Medulla oblongata (tissue), 1 donor: Measurements from ENCODE around the gene RUFY3.
"Not testable (repeated sequence)": the region's sequence is repeated elsewhere in the genome, so short reads cannot be mapped to it uniquely, and the experiment has no call there.

Experiments used
- DNase-seq: peaks from one replicate; pipeline ENCODE4 v3.0.0-alpha.2; 2015; ENCODE audit errors: extremely low spot score

The RUFY3 gene

DNA sequence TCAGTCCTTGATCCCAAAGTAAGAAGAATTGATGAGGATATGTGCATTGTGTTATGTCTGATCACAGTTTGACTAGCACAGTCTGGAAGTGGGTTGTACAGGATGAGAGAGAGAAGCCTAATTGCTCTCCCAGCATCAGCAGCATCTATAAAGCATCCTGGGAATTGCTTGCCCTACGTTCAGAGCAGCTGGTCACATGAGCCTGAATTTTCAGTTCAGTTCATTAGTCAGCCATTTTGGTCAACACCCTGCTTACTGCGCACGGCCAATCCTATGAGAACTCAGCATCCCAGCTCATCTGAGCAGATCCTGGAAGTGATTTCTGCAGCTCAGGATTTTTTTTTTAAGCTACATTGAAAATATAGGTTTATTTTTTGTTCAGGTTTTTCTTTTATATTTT, at the start of gene RUFY3:
RUFY3 (plus strand) TSS at position 218 of the 400 bp plus-strand sequence. CDS start 610 bp downstream, outside the sequence.
- DNase-seq, result peak; percentile 91

DNA sequence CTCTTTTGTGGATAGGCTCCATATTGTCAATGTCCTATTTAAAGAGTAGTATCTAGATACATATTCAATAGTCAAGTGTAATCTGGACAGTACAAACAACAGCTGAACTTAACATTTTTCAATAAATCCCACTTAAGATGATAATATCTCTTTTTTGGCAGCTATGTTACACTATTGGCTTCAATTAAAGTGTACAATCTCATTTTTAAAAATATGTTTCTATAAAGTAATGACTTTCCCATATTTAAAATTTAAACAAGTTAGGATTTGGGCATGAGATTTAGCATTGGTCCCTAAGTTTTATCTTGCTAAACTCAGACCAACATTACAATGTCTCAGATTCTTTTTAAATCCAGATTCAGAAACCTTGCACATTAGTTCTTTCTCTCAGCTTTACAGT, 47.6 kb upstream of the RUFY3 start:
- no peak for DNase-seq

DNA sequence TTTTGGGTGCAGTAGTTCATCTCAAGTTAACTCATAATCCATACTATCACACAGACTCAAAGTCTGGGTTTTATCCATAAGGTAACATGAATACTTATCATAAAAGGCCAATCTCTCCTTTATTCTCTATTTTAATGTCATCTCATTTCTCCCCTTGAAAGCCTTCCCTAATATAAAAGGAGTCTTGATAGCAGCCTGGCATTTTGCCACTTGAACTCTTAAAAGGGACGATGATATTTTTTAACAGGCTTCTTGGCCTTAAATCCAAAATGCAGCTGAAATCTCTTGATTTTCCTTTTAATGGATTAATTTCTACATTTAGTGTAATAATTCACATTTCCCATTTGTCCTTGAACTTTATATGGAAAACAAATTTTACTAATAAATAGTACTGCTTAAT, 47.0 kb upstream of the RUFY3 start:
- no peak for DNase-seq

GRCh38 chr4:70676554-70677090, 45.1 kb upstream of the RUFY3 start:
- DNase-seq, result no peak

- no peak for DNase-seq
These were observed 43.3 kb upstream of the RUFY3 start for GRCh38 chr4:70678383-70678999.

DNA sequence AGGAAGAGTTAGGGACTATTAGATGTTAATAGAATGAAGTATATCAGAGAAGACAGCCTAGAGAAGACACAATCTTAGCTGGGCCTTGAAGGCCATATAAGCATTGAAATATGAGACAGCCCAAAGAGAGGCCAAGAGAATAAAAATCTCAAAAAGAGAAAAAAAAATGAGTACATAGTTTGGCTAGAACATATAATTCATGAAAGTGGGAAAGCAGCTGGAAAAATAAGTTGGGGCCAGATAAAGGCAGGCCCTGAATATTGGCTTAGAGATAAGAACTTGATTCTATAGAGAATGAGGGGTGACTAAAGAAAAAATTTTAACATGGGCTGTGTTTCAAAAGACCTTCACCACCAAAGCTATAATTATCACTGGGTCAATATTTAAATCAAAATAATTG, 40.8 kb upstream of the RUFY3 start:
- no peak for DNase-seq

- DNase-seq, result no peak
These were observed 40.1 kb upstream of the RUFY3 start for GRCh38 chr4:70681704-70682103.

GRCh38 chr4:70682142-70682541, 39.6 kb upstream of the RUFY3 start:
- not testable (repeated sequence) for DNase-seq

DNA sequence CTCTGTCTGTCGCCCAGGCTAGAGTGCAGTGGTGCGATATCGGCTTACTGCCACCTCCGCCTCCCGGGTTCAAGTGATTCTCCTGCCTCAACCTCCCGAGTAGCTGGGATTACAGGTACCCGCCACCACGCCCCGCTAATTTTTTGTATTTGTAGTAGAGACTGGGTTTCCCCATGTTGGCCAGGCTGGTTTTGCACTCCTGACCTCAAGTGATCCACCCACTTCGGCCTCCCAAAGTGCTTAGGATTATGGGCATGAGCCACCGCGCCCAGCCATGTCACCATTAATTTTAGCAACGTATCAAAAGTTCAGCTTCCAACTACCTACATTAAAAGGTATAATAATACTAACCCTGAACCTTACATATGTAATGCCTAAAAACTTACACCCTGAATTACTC, 34.4 kb upstream of the RUFY3 start:
- DNase-seq, result no peak

- DNase-seq, result peak; percentile 100
These were observed 33.7 kb upstream of the RUFY3 start, which contains the start of gene UTP3 for GRCh38 chr4:70687821-70688794. Gene UTP3, plus strand, starts transcription at chr4:70688532. Its CDS starts 146 bp downstream, at chr4:70688678.

GRCh38 chr4:70688795-70689231, 33.0 kb upstream of the RUFY3 start:
- no peak for DNase-seq

DNA sequence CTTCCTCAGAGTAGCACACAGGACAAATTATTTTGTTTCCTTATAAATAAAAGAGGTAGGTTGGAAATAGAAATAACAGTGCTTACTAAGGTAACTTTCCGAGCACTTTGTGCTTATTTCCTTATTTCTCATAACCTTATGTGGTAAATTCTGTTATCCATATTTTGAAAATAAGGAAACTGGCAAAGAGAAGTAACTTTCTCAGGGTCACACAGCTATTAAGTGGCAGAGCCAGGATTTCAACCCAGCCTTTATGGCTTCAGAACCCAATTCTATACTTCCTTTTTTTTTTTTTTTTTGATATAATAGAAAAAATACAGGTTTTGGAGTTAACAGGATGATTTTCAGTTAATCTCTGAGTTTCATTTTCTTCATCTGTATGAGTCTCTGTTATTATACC, 30.1 kb upstream of the RUFY3 start:
- DNase-seq, result no peak

- not testable (repeated sequence) for DNase-seq
These were observed 27.1 kb upstream of the RUFY3 start for GRCh38 chr4:70694633-70695032.

DNA sequence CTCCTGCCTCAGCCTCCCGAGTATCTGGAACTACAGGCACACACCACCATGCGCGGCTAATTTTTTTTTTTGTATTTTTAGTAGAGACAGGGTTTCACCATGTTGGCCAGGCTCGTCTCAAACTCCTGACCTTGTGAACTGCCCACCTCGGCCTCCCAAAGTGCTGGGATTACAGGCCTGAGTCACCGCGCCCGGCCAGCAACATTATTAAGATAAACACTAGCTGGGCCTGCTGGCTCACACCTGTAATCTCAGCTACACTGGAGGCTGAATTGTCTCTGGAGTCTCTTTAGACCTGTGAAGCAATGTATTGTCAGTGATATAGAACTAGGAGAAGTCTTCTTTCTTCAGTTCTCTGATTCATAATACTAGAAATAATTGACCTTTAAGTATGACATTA, 23.3 kb upstream of the RUFY3 start:
- DNase-seq, result not testable (repeated sequence)

DNA sequence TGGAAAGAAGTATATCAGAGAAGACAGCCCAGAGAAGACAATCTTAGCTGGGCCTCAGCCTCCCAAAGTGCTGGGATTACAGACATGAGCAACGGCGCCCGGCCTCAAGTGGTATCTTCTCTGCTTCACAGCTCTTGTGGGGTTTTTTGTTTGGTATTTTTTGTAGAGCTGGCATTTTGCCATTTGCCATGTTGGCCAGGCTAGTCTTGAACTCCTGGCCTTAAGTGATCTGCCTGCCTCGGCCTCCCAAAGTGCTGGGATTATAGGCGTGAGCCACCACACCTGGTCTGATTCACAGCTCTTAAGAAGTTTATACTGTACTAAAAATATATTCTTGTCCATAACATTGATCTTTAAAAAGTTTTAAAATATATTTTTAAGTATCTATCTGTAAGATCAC, 21.1 kb upstream of the RUFY3 start:
- no peak for DNase-seq

GRCh38 chr4:70701271-70701670, 20.5 kb upstream of the RUFY3 start:
- no peak for DNase-seq

DNA sequence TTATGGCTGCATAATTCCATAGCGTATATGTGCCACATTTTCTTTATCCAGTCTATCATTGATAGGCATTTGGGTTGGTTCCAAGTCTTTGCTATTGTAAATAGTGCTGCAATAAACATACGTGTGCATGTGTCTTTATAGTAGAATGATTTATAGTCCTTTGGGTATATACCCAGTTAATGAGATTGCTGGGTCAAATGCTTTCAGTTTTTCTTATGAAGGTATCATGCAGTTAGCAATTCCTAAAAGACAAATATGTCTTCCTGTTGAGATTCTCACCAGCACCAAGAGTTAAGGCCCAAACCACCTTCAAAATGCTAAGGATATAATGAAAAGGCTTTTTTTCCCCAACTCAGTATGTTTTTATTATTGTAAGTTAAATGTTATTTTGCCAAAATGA, 19.2 kb upstream of the RUFY3 start:
- not testable (repeated sequence) for DNase-seq

- peak; percentile 65 for DNase-seq
These were observed 18.0 kb upstream of the RUFY3 start for GRCh38 chr4:70703619-70704214.

DNA sequence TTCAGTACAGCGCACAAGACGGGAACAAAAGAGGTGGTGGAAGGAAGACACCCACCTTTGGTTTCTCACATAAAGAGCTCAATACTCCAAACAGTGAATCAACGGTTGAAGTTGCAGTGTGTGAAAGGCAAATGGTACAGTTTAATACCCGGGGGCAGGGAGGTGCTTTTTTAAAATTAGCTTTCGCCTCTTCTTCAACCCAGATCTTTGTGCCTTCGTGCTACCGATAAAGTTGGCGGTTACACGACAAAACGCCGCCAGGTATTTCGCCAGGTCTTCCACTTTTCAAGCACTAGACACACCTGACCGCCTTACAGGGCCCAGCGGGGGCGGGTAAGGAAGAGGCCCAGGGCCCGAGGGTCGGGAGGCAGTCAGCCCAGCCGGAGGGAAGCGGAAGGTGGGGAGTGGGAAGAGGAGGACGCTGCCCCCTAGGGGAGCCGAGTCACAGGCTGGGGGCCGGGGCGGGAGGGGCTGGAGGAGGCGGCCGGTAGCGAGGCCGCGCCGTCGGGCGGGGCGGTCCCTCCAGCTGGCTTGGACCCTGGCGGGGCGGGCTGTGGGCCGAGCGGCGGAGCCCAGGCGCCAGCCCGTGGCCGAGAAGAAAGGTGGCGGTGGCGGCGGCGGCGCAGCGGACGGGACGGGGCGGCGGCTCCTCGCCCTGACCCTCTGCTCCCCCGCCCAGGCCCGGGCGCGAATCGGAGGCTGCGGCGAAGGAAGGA, 17.4 kb upstream of the RUFY3 start:
- DNase-seq, result peak; percentile 84

DNA sequence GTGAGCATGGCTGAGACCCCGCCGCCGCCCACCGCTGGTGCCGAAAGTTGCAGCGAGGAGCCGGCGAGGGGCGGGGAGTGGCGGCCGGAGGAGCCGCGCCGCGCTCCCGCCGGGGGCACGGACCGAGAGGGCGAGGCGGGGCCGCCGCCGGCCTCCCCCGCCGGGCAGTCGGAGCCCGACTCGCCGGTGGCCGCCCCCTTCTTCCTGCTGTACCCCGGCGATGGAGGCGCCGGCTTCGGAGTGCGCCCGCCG, 16.9 kb upstream of the RUFY3 start:
- no peak for DNase-seq

- DNase-seq, result peak; percentile 80
These were observed 16.4 kb upstream of the RUFY3 start for GRCh38 chr4:70705183-70706043.
